ENCODE data around the gene TMEM132D. TPM values are rescaled to one million over a fixed set of nuclear protein-coding genes. Genes with fewer than 3 reads are reported as not detected.
"Not testable (repeated sequence)": the region's sequence is repeated elsewhere in the genome, so short reads cannot be mapped to it uniquely, and the experiment has no call there.

Gene TMEM132D
- total RNA-seq, 4 donors from 2014 or later, result 0.15 to 0.94 TPM; not detected in 2

GRCh38 chr12:129049917-129050316, 853.9 kb downstream of the TMEM132D start:
- no peak overlapping the region for H3K27ac ChIP-seq
- H3K9me3 ChIP-seq, result no peaks in the 10 kb centered on the region
- peaks cover 31% of the 10 kb centered on the region for H3K27me3 ChIP-seq
- no peaks in the 10 kb centered on the region for H3K4me1 ChIP-seq
- TF ChIP-seq CTCF (IDR thresholded peaks at IDR 0.05), result no peak
- no peak for TF ChIP-seq POLR2AphosphoS5 (IDR thresholded peaks at IDR 0.05)
- no peak for TF ChIP-seq POLR2A (IDR thresholded peaks at IDR 0.05)
- TF ChIP-seq EP300 (IDR thresholded peaks at IDR 0.05), result no peak
- H3K36me3 ChIP-seq, result no peaks in the 10 kb centered on the region
- WGBS, 2 donors (ENCODE audit: low coverage in 1 of 2), result 0% methylated on average over 1 of the region's 1 CpG
- ATAC-seq, result no peak
- no peak overlapping the region for H3K4me3 ChIP-seq

- Histone ChIP-seq H3K27me3 (peaks cover 19% of the 10 kb centered on the region), H3K9me3 (peaks cover 0 to 22% (median 0%) of the 10 kb centered on the region in 3 donors)
- not testable (repeated sequence) for H3K4me3 ChIP-seq, H3K36me3 ChIP-seq, H3K27ac ChIP-seq, ATAC-seq, H3K4me1 ChIP-seq
- 80 to 96% methylated on average over 1 to 11 of the region's 11 CpGs for WGBS, 2 donors (ENCODE audit: low coverage in 1 of 2)
Measured at GRCh38 chr12:129043334-129043733, 860.5 kb downstream of the TMEM132D start.

GRCh38 chr12:129036135-129036534, 867.7 kb downstream of the TMEM132D start:
- ATAC-seq, result no peak
- H3K4me3 ChIP-seq, result no peak overlapping the region
- 79 to 85% methylated on average over 4 to 9 of the region's 9 CpGs for WGBS, 2 donors (ENCODE audit: low coverage in 1 of 2)
- no peak overlapping the region for H3K27ac ChIP-seq
- peaks cover 21% of the 10 kb centered on the region for H3K27me3 ChIP-seq
- no peaks in the 10 kb centered on the region for H3K4me1 ChIP-seq
- H3K36me3 ChIP-seq, result no peaks in the 10 kb centered on the region
- no peaks in the 10 kb centered on the region for H3K9me3 ChIP-seq
- TF ChIP-seq POLR2A (IDR thresholded peaks at IDR 0.05) (no peak), EP300 (IDR thresholded peaks at IDR 0.05) (no peak), POLR2AphosphoS5 (IDR thresholded peaks at IDR 0.05) (no peak), CTCF (IDR thresholded peaks at IDR 0.05) (no peak)

- Histone ChIP-seq H3K4me3 (no peak overlapping the region), H3K9me3 (no peaks in the 10 kb centered on the region), H3K4me1 (no peaks in the 10 kb centered on the region), H3K36me3 (no peaks in the 10 kb centered on the region), H3K27me3 (peaks cover 25% of the 10 kb centered on the region), H3K27ac (no peak overlapping the region)
- ATAC-seq, result no peak
- TF ChIP-seq CTCF (IDR thresholded peaks at IDR 0.05) (no peak), POLR2A (IDR thresholded peaks at IDR 0.05) (no peak), POLR2AphosphoS5 (IDR thresholded peaks at IDR 0.05) (no peak)
- WGBS, 2 donors (ENCODE audit: low coverage in 1 of 2), result 48 to 68% methylated on average over 2 to 7 of the region's 15 CpGs
Measured at GRCh38 chr12:129034558-129035289, 869.1 kb downstream of the TMEM132D start.

- TF ChIP-seq POLR2AphosphoS5 (IDR thresholded peaks at IDR 0.05) (no peak), CTCF (IDR thresholded peaks at IDR 0.05) (no peak), POLR2A (IDR thresholded peaks at IDR 0.05) (no peak), EP300 (IDR thresholded peaks at IDR 0.05) (no peak)
- no peaks in the 10 kb centered on the region for H3K4me1 ChIP-seq
- H3K36me3 ChIP-seq, result no peaks in the 10 kb centered on the region
- ATAC-seq, result no peak
- no peaks in the 10 kb centered on the region for H3K9me3 ChIP-seq
- H3K27me3 ChIP-seq, result peaks cover 49% of the 10 kb centered on the region
- H3K27ac ChIP-seq, result no peak overlapping the region
- 41% methylated on average over 16 of the region's 16 CpGs; no CpG with 5 or more reads in 1 of the 2 donors for WGBS, 2 donors (ENCODE audit: low coverage in 1 of 2)
- H3K4me3 ChIP-seq, result no peak overlapping the region
Measured at GRCh38 chr12:129028844-129029243, 875.0 kb downstream of the TMEM132D start.

Data from gastroesophageal sphincter (tissue), 4 donors.